ENCODE measurements around the gene RNASE8. TPM values are rescaled to one million over a fixed set of nuclear protein-coding genes. Genes with fewer than 3 reads are reported as not detected.

RNASE8 gene
- total RNA-seq, 1 experiment from 2014 or later: not detected

DNA sequence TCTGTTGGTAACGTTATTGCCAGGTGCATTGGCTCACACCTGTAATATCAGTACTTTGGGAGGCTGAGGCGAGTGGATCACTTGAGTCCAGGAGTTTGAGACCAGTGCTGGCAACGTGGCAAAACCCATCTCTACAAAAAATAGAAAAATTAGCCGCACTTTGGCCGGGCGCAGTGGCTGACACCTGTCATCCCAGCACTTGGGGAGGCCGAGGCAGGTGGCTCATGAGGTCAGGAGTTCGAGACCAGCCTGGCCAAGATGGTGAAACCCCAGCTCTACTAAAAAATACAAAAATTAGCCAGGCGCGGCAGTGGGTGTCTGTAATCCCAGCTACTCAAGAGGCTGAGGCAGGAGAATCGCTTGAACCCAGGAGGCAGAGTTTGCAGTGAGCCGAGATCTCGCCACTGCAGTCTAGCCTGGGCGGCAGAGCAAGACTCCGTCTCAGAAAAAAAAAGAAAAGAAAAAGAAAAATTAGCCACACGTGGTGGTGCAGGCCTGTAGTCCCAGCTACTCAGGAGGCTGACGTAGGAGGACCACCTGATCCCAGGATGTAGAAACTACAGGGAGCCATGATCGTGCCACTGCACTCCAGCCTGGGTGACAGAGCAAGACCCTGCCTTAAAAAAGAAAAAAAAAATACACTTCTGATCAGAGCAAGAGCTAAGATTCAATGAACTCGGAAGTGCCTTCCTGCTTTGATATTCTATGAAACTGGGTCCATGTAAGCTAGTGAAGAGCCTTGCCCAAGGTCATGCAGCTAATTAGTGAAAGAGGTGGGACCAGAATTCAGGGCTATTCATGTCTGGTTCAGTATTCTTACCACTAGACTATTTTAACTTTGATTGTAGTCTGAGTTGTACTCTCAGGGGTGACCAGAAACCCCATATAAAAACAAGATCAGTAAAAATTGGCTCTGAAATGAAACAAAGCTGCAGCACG lies 4.2 kb upstream of the RNASE8 start:
- no peak for DNase-seq (ENCODE audit: low read depth)

DNA sequence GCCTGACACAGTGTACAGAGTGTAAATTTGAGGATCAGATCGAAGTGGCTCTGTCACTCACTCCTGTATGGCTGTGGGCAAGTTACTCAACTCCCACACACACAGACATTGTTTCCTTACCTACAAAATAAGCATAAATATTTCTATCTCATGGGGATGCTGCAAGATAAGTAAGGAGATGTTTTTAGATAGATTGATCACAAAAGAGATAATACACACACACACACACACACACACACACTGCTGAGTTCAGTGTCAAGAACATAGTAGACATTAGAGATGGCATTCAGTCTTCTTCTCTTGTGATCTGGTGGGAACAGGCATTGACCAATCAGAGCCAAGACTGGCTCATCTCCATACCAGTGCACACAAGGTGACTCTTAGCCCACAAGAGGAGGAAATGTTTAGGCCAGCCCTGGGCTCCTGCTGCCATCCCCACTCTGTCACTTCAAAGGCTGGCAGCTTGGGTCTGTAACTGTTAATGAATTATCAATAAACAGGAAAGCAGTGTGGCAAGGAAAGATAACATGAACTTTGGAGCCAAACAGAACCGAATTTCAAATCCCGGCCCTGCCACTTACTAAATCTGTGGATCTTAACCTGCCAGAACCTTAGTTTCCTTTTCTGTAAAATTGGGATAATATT lies 3.4 kb upstream of the RNASE8 start:
- no peak for DNase-seq (ENCODE audit: low read depth)

DNA sequence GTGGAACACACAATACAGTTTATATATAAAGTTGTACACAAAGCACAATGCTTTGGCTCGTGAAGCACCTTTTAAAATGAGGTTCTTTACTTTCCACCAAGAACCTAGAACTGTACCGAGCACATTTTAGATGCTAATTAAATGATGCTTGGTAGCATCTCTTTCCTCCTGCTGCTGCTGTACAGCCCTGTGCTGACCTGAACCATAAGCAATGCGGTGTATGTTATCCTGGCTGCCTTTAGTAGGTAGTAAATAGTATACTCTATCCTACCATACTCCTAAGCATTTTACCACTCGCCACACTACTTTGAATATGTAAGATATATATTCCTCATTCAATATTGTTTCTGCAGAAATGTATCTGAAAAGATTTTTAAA lies 2.9 kb upstream of the RNASE8 start:
- no peak for DNase-seq (ENCODE audit: low read depth)

DNA sequence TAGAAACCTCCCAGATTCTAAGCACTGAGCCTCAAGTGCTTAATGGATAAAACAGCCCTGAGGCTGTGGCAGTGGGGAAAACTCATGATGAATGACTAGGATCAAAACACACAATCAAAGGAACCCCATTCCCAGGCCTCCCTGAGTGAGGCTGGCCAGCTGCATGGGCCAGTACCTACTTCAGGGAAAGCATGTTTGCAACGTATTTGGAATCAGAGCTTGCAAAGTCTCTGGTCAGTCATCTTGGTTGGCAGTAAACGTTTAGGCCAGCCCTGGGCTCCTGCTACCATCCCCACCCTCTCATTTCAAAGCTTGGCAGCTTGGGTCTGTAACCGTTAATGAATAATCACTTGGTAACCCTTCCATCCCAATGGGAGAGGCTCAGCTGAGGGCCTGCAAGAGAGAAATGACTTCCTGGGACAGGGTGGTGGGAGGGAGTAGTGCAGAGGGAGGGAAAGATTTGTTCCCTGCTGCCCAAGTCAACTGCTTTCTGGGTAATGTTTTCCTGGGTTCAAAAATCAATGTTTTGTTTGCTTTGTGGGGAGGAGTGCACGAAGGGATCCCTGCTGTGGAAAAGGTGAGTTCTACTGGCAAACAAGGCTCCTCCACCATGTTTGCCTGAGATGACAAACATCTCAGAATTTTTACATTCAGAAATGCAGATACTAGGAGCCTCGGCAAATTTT lies 2.0 kb upstream of the RNASE8 start:
- DNase-seq (ENCODE audit: low read depth): no peak

DNA sequence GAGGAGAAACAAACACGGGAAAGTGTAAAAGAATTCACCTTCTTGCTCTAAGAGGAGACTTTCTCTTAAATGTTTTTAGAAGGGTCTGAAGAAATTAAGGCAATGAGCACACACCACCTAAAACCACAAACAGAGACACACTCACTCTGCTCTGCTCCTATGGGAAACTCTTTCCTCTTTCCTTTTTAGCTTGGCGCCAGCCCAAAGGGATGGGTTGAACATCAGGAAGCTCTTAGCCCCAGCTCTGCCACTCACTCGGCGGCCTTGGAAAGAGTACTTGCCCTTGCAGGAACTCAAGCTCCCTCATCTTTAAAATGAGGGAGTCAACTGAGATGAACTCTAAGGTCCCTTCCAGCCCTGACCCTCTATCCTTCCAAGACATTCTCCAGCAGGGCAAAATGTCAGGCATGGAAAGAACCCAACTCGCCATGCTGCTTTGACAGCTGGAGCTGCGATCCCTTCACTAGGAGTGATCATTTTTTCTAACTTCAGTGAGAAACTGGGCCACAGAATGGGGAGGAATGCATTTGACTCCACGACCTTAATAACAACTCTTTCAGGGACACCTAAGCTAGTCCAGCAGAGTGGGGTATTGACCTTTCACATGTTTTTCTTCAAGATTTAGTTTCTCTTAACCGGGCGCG lies 980 bp upstream of the RNASE8 start:
- DNase-seq (ENCODE audit: low read depth): peak; percentile 22

DNA sequence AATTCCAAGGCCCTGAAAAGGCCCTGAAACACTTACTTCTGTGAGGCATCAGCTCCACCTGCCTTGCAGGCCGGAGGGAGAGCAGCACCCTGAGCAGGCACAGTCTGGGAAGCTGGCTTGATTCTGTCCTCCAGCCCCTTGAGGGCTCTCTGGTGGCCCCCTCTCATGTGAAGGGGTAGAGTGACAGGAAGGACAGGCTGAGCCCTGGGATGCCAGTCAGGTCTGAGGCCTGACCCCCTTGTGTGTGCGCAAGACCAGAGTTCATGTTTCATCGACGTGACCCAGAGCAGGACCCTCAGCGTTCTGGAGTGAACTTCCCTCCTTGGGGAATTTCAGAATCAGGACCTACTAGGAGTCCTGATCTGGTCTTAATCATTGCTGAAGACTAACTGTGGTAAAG lies 1.3 kb downstream of the RNASE8 start:
- DNase-seq (ENCODE audit: low read depth): no peak

DNA sequence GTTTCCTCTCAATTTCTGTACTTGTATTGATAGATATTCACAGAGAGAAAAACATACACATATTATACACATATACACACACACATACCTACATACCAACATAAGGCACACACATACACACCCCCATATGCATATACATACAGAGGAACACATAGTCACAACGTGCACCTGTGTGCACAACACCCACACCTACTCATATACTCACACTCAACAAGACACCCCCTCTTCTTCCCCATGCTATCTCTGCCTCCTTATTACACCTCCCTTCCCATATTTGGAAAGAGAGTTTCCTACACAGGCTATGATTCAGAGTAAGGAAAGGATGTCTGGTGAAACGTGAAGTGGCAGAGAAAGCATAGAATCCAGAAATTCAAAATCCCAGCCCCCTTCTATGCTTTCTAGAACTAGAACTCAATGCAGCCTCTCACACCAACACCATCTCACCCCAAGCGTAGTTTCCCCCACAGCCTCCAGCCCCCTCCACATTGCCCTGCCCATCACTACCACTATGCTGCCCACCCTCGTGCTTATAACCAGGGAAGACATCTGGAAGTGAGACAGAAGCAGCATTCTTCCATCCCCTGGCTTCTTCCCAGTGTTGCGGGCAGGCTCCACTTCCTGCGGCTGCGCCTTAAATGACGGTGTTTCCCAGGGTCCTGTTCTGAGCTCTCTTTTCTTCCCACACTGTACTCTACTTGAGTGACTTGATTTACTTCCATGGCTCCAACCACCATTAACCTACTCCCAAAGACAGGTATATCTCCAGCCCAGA lies 2.4 kb downstream of the RNASE8 start:
- no peak for DNase-seq (ENCODE audit: low read depth)

DNA sequence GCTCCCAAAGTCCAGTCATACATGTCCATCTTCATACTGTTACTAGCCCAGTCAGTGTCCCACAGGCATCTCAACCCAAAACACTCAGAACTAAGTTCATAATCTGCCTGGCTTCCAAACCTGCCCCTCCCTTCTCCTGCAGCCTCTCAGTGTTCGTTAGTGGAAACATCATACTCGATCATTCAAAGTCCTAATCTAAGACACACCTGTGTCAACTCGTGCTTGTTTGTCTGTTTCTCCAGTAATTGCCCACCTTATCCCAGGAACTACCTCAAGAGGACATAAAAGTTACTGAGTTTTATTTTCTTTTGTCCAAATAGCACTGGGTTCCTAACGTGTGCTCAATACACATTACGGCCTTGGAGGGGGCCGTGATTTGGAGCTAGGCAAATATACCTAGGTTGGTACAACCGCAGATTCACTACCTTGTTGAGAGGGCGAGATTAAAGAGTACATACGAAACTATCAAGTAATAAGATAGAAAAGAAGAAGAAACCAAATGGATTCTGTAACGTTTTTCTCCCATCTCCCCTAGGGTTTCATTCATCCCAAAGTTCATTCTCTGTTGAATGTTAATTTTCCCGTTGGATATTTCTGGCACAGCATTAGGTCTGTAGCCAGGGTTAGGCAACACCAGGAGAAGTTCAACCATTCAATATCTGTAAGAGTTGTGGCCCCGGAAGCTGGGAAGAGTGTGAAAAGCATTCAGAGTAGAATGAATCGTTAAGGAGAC lies 3.2 kb downstream of the RNASE8 start:
- DNase-seq (ENCODE audit: low read depth): no peak

DNA sequence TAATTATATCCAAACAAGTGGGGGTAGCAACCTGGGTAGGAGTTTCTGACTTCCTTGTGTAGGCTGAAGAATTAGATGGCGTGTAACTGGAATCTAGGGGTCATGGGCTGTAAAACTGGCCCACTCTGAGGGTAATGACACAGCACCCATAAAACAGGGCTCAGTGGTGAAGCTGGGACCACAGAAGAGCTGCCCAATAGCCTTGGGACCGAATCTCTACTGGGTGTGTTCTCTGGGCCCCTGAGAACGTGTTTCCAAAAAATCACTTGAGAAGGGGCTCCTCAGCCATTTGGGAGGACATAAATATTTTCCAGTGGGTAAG lies 3.7 kb downstream of the RNASE8 start:
- no peak for DNase-seq (ENCODE audit: low read depth)

DNA sequence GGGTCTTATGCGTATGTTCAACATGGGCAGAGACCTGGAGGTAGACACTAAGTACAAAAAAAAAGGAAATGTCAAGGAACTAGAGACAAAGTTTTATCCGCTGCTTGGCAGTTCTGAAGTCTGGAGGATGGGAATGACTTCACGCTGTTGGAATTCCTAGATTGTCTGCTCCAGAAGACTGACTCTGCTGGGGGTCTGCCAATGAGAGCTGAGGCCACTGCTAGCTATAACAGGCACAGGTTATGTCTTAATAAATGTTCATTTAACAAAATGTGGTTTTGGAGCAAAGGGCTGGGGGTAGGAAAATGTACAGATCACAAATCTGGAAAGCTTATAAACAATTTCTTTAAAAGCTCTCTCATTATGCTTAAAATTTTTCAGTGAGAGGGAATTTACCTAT lies 5.9 kb downstream of the RNASE8 start:
- peak; percentile 84 for DNase-seq (ENCODE audit: low read depth)

DNA sequence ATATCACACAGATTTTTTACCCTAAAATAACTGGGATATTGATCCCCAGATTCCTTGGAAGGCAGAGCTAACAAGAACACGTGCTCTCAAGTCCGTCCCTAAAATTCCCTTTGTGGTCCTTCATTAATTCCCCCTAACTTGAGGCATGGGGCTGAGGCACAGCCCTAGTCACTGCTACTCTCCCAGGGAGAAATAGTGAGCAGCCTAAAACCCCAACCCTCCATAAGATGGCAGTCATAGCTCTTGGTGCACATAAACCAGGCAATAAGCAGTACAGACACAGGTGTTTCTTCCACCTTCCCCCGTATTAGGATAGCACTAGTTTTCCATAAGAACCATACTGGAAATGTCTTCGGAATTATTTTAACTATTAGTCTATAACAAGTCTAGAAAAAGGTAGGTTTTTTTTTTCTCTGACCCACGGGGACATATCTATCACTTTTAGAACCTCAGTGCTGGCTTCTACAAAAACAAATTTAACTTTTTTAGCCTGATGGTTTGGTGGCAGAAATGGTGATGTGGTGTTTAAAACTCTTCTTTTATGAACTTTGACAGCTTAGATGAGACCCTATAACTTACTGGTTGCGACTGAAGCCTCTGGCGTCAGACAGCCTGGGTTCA lies 9.4 kb downstream of the RNASE8 start:
- DNase-seq (ENCODE audit: low read depth): peak; percentile 20

DNA sequence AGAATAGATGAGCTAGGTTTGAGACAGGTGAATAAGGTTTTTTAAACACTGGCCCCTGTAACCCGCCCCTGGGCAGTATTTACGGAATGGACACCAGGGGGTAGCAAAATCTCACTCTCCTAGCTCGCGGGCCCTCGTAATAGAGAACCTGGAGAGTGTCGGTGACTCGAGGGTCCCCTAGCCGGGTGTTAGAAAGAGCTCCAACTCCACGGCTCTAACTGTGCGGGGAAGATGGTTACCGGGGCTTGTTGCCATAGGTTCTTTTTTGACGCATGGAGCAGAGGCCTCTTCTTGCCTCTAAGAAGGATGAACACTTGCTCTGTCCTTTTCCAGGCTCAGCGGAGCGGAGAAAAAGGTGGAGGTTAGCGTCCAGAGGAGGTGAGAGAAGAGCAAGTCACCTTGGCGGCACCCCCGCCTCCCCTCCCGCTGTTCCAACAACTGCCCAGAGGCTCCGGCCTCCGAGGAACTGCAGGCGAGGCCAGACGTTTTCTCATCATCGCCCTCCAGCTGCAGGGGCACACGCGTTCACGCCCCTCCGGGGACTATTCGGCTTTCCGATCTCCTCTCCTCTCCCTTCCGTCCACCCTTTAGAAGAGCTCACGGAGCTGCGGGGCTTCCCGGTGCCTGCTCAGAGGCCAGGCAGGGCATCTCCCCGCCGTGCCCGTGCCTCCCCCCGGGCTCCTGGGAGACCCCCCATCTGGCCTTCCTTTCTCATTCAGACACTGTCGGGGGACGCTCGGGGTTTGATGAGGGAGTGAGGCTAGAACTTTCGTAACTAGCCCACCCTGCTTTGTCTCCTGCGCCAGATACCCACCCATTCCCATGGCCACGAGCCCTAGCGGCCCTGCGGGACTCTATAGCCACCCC lies 11.1 kb downstream of the RNASE8 start:
- DNase-seq (ENCODE audit: low read depth): peak; percentile 63

DNA sequence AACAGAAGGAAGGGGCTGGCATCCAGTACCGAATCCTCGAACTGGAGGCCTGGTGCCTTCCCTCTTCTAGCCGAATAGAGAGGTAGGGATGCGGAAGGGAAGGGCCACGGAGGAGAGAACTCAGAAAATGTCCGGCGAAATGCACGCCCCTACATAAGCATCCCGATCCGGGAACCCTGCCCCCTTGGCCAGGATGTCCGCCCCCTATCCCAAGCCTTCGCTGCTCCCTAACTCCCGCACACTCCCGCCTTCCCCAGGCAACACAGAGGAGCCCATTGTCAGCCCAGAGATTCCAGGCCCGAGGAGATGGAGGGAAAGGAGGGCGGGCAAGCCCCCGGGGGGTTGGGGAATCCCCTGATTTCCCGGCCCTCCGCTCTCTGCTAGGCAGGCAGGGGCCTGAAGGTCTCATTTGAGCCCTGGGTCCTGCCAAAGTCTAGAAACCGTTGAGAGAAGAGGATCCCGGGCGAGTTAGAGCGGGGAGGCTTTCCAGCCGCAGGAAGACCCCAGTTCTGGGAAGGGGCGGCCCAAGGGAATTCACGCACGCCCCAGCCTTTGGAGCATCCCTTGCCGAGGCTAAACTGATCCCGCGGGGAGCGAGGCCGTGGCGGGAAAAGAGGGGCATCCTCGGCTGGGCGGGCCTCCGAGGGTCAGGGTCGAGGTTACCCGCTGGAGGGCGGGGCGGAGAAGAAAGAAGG lies 11.9 kb downstream of the RNASE8 start:
- DNase-seq (ENCODE audit: low read depth): peak; percentile 34

DNA sequence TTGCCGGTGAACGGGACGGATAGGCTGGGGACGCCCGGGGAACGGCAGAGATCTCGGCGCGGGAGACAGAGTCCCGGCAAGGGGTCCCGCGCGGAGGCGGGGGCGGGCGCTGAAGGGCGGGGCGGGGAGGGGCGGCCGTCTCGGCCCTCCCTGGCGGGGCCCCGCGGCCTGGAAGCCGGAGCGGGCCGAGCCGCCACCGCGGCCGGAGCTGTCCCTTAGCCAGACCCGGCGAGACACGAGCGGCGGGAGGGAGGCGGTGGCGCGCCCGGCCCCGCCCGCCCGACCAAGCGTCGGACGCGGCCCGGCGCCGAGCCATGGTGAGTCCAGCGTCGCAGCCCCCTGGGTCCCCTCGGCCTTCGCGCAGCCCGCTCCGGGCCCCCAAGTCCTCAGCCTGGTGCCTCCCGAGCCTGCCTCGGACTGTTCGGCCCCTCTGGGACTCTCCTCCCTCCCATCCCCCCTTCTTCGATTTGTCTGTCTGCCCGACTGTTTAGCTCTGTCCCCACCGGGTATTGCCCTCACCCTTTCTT lies 12.5 kb downstream of the RNASE8 start, which contains the start of gene ARHGEF40:
Gene ARHGEF40, plus strand, starts transcription at position 222 of the 527 bp plus-strand sequence. Its CDS starts 93 bp downstream, at position 315.
- peak; percentile 58 for DNase-seq (ENCODE audit: low read depth)

DNA sequence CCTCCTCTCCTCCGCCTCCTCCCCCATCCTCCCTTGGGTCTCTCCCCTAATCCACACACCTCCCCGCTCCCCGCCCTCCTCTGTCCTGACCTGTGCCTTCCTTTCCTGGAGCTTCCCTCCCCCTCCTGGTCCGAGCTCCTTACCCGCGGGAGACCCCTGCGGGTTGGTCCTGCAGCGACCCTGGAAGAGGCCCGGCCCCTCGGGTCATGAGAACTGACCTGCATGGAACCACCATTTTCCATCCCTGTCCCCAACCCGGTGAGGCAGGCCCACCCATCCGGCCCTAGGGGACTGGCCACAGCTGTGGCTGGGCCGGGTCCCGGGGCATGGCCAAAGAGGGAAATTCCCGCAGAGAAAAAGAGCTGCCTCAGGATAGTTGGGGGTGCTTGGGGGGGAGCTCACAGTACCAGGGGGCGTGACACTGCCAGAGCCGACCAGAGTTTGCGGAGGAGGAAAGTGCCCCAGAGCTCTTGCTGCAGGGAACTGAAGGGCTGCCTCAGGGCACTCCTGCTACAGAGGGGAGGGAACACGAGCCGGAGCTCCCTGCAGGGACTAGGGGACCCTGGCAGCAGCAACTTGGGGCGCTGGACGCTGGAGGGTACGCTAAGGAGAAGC lies 13.1 kb downstream of the RNASE8 start:
- peak; percentile 64 for DNase-seq (ENCODE audit: low read depth)

DNA sequence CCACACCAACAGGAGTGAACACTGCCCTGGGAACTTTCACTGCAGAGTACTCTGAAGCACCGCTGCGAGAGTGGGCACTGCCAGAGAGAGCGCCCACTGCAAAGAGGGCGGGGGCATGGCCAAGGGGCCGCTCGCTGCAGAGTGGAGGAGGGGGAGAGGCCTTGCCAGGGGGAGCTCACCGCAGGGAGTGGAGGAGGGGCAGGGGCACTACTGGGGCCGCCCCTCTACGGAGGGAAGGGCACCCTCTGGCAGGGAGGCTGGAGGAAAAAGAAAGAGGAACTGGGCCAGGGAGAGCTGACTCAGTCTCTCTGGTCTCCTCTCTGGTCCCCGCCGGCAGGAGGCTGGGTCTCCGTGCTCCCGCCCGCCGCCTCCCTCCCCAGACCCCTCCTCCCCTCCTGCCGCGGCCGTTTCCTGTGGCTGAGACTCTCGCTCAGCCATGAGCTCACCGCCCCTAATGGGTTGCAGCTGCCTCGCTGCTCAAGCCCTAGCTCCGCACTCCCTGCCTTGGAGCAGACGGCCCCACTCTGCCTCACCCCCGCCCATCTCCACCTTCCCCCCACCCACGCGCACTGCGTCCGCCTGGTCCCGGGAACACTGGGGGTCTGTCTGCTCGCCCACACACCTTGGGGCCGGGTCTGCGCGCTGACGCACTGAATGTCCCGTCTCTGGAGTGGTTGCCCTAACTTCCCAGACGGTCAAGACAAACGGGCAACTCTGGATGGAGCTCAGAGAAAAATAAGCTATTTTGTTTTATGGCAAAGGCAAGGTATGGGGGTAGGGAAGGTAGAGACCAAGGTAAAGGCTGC lies 13.8 kb downstream of the RNASE8 start:
- DNase-seq (ENCODE audit: low read depth): peak; percentile 90

DNA sequence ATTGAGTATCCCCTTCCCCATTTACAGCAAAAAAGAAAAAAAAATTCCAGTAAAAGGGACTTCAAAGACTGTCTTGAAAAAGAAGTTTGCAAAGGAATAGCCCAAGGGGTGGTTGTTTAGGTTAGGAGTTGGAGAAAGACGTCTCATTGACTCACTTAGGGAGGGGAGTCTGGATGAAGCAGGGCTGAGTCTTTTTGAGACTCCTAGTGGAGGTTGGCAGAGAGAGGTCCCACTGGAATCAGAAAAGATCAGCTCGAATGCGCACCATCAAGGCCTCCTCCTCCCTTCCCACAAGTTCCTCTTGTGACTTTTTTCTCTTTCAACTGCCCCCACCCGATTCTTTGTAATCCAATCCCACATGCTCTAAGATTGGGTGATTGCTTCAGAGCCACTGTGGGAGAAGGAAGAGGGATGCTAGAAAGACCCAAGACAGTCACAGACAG lies 14.4 kb downstream of the RNASE8 start:
- peak; percentile 56 for DNase-seq (ENCODE audit: low read depth)

Measured in M059J (cell line).